GM21529 (cell line): ENCODE data around the gene CACNA1F.
"Not testable (repeated sequence)": the region's sequence is repeated elsewhere in the genome, so short reads cannot be mapped to it uniquely, and the experiment has no call there.

ENCODE experiments used
- ATAC-seq: cut with Tn5 transposase; IDR thresholded peaks from one replicate; pipeline ENCODE4 v1.9.1; 2021; ENCODE audit not compliant: unreplicated experiment

Gene CACNA1F

GRCh38 chrX:49177873-49178480 is 55.2 kb downstream of the CACNA1F start:
- no peak for ATAC-seq

DNA sequence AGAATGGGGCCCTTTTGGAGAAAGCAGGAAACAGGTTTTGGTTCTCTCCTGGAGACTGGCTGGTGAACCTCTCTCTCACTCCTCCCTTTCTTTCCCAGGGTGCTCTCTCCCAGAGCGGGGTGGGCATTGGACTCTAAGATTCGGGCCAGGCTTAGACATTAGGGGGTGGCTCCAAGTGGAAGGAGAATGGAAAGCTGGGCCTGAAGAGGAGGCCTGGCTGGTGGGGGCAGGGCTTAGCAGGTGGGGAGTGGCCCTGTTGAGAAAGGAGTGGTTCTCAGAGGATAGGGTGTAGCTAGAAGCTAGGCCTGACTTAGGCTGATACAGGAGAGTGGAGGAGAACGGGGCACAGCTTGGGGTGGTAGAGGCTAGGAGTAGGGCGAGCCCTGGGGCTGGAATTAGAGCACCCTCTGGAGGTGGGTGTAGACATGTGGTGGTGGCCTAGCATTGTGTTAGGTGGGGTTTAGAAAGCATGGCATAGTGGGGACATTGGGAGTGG is 55.8 kb downstream of the CACNA1F start:
- ATAC-seq: no peak

DNA sequence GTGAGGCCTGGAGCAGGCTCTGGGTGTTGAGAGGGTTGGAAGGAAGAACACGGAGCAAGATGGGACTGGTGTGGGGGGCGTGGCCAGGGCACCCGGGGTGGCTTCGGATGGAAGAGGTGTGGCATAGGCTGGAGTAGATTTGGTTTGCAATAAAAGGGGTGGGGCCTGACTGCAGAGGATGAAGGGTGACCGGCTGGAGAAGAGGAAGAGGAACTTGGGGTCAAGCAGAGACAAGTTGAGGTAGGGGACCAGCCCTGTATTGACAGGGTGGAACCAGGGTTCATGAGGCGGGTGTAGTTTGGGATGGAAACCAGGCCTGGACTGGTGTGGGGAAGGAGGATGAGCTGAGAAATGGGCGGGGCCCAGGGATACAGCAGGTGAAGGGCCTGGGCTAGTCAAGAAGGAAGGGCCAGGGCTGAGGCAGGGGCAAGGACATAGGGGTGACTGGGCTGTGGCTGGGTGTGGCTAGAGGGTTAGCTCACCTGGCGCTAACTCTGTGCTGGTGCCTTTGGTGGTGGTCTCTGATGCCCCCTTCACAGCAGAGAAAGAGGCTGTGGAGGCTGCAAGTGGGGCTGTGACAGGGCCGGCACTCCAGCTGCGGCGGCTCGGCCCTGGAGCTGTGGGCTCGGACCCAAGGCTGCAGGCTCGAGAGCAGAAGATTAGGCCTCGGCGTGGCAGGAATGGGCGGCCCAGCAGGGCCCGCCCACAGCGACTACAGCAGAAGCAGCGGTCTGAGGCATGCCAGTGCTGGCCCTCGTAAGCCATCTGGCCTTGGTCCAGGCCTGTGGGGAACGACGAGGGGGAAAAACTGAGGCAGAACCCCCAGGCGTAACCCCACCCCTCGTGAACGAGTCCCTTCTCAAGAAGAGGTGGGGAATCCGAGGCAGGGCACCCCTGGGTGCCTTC is 56.5 kb downstream of the CACNA1F start:
- ATAC-seq: no peak

- no peak for ATAC-seq
These were observed 57.5 kb downstream of the CACNA1F start for GRCh38 chrX:49175435-49176274.

DNA sequence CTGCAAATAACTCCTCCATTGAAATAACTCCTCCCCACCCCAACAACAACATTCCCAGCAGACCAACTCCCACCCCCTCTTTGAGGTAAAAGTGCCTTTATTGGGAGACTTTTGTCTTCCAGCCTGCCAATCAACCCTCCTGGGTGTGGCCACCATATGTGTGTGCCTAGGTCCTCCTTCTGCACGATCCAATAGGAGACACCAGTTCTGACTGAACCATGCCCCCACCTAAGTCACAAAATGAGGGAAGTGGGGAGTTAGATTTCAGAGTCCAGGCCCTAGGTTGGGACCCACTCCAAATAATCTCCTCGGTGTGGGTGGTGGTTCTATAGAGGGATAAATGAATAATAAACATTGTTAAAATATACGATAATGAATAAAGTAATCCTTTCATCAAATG is 58.4 kb downstream of the CACNA1F start:
- ATAC-seq: no peak

DNA sequence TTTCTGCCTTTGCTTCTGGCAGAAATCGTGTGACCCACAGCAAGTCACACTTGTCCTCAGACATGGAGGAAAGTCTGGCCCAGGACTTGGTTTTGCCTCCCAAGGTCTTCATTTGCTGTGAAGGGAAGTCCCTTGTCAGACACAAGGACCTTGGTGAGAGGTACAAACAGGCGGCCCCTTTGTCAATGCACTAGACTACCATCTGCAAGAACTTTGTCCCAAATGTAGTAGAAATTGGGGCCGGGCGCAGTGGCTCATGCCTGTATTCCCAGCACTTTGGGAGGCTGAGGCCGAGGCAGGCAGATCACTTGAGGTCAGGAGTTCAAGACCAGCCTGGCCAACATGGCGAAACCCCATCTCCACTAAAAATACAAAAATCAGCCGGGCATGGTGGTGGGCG is 59.6 kb downstream of the CACNA1F start:
- not testable (repeated sequence) for ATAC-seq

GRCh38 chrX:49172280-49172780 is 60.8 kb downstream of the CACNA1F start:
- peak; percentile 70 for ATAC-seq

DNA sequence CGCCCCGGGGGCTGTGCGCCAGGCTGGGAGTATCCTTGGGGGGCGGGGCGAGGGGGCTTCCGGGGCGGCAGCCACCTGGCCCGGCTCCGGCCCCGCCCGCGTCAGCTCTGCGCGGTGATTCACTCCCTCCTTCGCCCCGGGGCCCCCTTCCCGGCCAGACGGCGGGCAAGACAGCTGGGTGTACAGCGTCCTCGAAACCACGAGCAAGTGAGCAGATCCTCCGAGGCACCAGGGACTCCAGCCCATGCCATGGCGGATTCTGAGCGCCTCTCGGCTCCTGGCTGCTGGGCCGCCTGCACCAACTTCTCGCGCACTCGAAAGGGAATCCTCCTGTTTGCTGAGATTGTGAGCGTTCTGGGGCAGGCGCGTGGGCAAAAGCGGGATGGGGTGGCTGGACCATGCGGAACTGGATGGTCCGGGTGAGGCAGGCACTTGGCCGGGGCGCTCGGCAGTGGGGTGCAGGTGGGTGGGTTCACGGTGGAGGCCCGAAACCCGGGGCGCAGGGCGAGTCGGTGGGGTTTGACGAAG is 61.3 kb downstream of the CACNA1F start, which contains the start of gene PLP2:
TSS of gene PLP2 (plus strand) at position 147 of the 528 bp plus-strand sequence. CDS start at position 250, 103 bp downstream.
- ATAC-seq: peak; percentile 41

GRCh38 chrX:49167740-49168108 is 65.4 kb downstream of the CACNA1F start:
- ATAC-seq: no peak

- no peak for ATAC-seq
These were observed 66.0 kb downstream of the CACNA1F start for GRCh38 chrX:49166914-49167739.

GRCh38 chrX:49165901-49166881 is 66.9 kb downstream of the CACNA1F start:
- peak; percentile 38 for ATAC-seq

DNA sequence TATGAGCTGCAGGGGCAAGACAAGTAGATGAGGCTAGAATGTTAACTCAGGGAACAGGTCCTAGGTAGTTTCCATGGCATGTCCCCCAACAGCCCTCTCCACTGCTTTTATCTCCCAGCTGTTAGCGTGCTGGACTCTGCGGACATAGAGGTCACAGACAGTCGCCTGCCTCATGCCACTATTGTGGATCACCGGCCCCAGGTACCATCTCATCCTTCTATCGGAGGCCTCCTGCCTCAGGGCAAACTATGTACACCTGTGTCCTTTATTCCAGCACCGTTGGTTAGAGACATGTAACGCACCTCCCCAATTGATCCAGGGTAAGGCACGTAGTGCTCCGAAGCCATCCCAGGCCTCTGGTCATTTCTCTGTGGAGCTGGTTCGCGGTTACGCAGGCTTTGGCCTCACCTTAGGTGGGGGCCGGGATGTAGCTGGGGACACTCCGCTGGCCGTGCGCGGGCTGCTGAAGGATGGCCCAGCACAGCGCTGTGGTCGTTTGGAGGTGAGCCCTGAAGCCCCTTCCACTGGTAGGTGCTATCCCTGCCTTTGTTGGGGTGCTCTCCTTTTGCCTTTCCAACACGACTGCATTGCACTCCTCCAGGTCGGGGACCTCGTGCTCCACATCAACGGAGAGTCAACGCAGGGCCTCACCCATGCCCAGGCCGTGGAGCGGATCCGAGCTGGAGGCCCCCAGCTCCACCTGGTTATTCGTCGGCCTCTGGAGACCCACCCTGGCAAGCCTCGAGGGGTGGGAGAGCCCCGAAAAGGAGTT is 68.4 kb downstream of the CACNA1F start:
- ATAC-seq: no peak

DNA sequence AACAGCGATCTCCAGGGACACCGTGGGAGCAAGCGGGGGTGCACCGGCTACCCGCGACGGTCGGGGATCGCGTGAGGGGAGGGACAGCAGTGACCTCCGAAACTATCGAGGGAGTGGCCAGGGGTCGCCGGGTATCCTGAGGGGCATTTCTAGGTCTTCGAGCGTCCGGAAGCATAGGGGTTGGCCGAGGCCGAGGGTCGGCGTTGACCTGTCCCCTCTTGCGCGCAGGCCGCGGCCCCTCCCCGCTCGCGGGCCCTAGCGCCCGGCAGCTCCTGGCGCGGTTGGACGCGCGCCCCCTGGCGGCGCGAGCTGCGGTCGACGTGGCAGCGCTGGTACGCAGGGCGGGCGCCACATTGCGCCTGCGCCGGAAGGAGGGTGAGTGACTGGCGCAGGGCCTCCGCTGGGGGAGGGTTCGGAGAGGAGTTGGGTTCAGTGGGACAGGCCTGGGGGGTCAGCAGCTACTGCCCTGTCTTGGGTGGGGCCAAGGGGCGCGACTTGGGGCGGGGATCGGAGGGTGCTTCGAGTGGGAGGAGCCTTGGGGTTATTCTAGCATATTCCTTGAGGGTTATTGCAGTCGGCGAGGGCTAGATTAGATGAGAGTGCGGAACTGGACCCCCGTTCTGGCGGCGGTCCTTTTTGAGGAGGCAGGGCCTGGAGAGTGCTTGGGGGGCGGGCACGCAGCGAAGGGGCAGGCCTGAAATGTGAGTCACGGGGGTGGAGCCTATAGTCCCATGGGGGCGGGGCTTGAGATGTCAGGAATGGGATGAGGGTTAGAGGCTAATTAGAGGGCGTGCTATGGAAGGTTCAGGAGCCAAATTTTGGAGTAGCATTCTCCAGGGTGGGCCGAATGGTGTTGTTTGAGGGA is 69.4 kb downstream of the CACNA1F start:
- peak; percentile 54 for ATAC-seq

GRCh38 chrX:49162620-49163019 is 70.5 kb downstream of the CACNA1F start, which contains the start of gene MAGIX:
TSS of gene MAGIX (plus strand) at chrX:49162758. CDS start at chrX:49162890, 132 bp downstream.
- ATAC-seq: no peak

GRCh38 chrX:49161632-49162031 is 71.5 kb downstream of the CACNA1F start:
- ATAC-seq: no peak

DNA sequence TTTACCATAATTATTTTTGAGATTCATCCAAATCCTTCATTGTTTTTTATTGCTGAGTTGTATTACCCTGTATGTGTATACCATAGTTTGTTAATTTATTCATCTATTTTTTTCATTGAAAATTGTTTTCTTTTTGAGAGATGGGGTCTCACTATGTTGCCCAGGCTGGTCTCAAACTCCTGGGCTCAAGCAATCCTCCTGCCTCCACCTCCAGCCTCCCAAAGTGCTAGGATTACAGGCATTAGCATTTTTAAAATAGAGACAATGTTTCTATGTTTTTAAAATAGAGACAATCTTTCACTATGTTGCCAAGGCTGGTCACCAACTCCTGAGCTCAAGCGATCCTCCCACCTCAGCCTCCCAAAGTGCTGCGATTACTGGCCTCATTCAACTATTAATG is 72.2 kb downstream of the CACNA1F start:
- ATAC-seq: no peak

DNA sequence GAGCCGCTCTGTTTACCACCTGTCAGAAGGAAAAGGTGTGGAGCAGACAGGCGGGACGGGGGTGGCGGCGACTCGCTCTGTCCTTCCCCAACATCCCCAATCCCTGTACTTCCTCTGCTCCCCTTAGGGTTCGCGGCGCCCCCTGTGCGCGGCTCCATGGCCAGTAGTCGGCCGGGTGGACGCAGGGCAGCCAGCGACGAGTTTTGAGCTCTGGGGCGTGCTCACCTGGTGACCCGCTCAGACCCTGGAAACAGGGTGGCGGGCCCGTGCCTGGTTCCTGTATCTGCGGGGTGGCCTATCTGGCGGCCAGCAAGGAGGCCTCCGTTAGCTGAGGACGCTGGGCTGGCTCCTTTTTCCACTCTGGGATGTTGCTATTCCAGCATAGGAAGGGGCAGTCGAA is 75.9 kb downstream of the CACNA1F start:
- no peak for ATAC-seq
